Neural cell (in vitro differentiated cells): ENCODE data around the gene PSMB10.

ENCODE experiments used
- EP300 ChIP-seq: fragments of 450-650 bp; conservative IDR thresholded peaks from 2 replicates; pipeline ENCODE4 v1.6.1; 2014; ENCODE audit warnings: antibody characterized with exemption, mild to moderate bottlenecking, moderate library complexity; ENCODE audit not compliant: poor library complexity, severe bottlenecking
- MXI1 ChIP-seq: fragments of 450-650 bp; conservative IDR thresholded peaks from 2 replicates; pipeline ENCODE4 v1.6.1; 2014; ENCODE audit warnings: antibody characterized with exemption, mild to moderate bottlenecking; ENCODE audit not compliant: poor library complexity, severe bottlenecking
- POLR2AphosphoS5 ChIP-seq: IDR thresholded peaks from 2 replicates; pipeline ENCODE4 v1.6.1; 2012
- RAD21 ChIP-seq: fragments of 450-650 bp; conservative IDR thresholded peaks from 2 replicates; pipeline ENCODE4 v1.6.1; 2014; ENCODE audit warnings: antibody characterized with exemption, mild to moderate bottlenecking, moderate library complexity
- REST ChIP-seq: IDR thresholded peaks from 2 replicates; pipeline ENCODE4 v1.6.1; 2012; ENCODE audit warnings: borderline replicate concordance
- TF ChIP-seq, protein P1 (sequence below): fragments of 450-650 bp; IDR thresholded peaks from 2 replicates; pipeline ENCODE4 v1.5.1; 2014; ENCODE audit warnings: antibody characterized with exemption, mild to moderate bottlenecking, moderate library complexity; ENCODE audit not compliant: poor library complexity, severe bottlenecking

DNA sequence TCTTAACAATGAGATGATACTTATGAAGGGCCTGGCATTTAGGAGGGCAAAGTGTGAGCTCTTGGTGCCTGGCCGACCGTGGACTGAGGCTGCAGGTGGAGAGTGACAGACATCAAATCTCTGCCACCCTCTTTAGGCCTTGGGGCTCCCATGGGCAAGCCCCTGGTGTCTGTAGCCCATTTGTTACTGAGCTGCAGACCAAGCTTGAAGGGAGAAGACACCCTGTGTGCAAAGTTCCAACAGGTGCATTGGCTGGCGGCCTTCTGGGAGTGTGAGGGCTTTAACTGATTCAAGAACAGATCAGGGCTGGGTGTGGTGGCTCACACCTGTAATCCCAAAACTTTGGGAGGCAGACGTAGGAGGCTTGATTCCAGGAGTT, 4.2 kb downstream of the PSMB10 start:
- no peak for TF ChIP-seq MXI1
- TF ChIP-seq, protein P1, sequence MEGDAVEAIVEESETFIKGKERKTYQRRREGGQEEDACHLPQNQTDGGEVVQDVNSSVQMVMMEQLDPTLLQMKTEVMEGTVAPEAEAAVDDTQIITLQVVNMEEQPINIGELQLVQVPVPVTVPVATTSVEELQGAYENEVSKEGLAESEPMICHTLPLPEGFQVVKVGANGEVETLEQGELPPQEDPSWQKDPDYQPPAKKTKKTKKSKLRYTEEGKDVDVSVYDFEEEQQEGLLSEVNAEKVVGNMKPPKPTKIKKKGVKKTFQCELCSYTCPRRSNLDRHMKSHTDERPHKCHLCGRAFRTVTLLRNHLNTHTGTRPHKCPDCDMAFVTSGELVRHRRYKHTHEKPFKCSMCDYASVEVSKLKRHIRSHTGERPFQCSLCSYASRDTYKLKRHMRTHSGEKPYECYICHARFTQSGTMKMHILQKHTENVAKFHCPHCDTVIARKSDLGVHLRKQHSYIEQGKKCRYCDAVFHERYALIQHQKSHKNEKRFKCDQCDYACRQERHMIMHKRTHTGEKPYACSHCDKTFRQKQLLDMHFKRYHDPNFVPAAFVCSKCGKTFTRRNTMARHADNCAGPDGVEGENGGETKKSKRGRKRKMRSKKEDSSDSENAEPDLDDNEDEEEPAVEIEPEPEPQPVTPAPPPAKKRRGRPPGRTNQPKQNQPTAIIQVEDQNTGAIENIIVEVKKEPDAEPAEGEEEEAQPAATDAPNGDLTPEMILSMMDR, result no peak
- TF ChIP-seq EP300, result no peak
- TF ChIP-seq REST, result no peak
- no peak for TF ChIP-seq POLR2AphosphoS5
- no peak for TF ChIP-seq RAD21
